ENCODE results near the gene TPMT.
"Not testable (repeated sequence)": the region's sequence is repeated elsewhere in the genome, so short reads cannot be mapped to it uniquely, and the experiment has no call there.

Gene TPMT

GRCh38 chr6:18155150-18155863 lies 430 bp upstream of the TPMT start, which contains the start of gene KDM1B:
Gene KDM1B (plus strand): TSS chr6:18155422. CDS start chr6:18159896, 4,474 bp downstream.
- DNase-seq: peak; percentile 97

- DNase-seq: no peak
Measured at GRCh38 chr6:18153311-18153703, 1.6 kb downstream of the TPMT start.

GRCh38 chr6:18151801-18152200 lies 3.1 kb downstream of the TPMT start:
- DNase-seq: no peak

GRCh38 chr6:18151391-18151790 lies 3.5 kb downstream of the TPMT start:
- DNase-seq: not testable (repeated sequence)

- no peak for DNase-seq
Measured at GRCh38 chr6:18148304-18149025, 6.4 kb downstream of the TPMT start.

DNA sequence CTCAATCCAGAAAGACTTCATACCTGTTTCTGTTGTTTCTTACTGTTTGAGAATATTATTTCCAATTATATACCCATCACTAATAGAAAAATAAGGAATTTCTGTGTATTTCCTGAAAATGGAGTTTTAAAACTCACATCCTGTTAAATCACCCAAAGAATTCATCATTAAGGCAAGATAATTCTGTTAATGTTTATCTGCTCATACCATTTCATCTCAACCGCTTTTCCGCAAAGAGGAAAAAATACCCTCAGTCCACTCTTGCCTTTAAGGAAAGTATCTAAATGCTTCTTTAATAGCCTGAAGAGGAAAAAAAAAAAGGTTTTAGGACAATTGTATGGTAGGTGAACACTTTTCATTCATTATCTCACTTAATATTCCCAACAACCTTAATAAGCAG lies 7.3 kb downstream of the TPMT start:
- no peak for DNase-seq

- DNase-seq: no peak
Measured at GRCh38 chr6:18147160-18147559, 7.7 kb downstream of the TPMT start.

- no peak for DNase-seq
Measured at GRCh38 chr6:18142591-18142861, 12.4 kb downstream of the TPMT start.

GRCh38 chr6:18141805-18142590 lies 12.9 kb downstream of the TPMT start:
- no peak for DNase-seq

GRCh38 chr6:18139935-18140621 lies 14.8 kb downstream of the TPMT start:
- DNase-seq: no peak

GRCh38 chr6:18138906-18139305 lies 16.0 kb downstream of the TPMT start:
- DNase-seq: no peak

DNA sequence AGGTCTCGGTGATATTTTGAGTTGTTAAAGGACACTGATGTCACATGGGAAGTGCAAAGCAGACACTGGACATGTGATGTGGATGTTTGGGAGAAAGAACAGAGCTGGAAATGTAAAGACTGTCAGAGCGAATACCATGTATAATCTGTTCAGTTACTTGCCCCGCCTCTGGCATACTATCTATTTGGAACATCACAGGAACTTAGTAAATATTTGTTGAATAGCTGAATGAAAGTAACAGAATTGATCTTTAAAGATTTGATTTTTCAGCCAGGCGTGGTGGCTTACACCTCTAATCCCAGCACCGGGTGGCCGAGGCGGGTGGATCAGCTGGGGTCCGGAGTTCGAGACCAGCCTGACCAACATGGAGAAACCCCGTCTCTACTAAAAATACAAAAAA lies 18.6 kb downstream of the TPMT start:
- no peak for DNase-seq

DNA sequence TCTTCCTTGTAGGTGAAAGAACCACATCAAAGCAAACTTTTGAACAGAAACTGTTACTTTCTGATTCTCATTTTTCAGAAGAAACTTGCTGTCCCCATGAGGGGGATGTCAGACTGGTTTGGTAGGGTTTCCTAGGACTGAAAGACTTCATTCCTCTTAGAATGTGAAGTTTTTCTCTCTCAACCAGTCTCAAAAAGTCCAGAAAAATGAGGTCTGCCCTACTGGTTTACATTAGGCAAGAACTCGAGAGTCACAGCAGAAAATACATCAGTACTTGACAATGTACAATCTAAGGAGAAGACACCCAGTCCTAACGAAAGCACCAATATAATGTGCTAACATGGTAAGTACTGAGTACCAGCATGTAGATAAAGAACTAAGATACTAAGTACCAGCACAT lies 19.7 kb downstream of the TPMT start:
- no peak for DNase-seq

DNA sequence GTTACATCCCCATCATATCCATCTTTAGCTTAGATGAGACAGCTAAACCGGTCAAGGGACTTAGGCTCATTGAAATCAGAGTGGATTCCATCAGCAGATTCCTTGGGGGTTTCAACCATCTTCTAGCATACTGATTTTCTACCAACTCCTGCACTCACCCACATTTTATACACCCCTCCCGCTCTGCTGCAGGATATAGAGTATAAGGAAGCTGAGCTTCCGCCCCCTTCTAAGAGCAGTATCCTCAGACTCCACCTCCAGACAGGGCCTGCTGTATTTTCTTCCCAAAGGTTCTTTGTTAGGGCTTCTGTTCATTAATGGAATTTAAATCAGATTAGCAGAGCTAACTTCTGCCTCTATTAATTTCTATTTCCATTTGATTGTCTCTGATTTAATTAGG lies 22.5 kb downstream of the TPMT start:
- DNase-seq: no peak

DNA sequence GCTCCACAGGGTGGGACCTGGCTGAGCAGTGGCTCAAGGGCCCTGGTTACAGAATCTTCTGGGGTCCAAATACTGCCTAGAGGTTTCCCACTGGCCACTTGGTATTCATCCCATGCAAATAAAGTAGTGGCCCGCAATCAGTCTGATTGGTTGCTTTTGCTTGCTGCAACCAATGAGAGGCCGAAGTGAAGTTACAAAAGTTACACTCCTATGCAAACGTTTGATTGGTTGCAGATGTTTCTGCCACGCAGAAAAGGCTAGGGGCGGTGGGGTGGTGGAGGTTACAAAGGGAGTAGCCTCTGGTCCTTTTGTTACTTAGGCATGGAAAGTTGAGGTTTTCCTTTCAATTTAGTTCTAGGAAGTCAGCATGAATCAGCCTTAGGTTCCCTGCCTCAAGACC lies 28.8 kb downstream of the TPMT start:
- no peak for DNase-seq

- DNase-seq: peak; percentile 57 to 63
Measured at GRCh38 chr6:18122128-18123093, 32.5 kb downstream of the TPMT start, which contains the start of gene NHLRC1. Gene NHLRC1 (minus strand): TSS chr6:18122677. CDS start chr6:18122606, 71 bp downstream.

DNA sequence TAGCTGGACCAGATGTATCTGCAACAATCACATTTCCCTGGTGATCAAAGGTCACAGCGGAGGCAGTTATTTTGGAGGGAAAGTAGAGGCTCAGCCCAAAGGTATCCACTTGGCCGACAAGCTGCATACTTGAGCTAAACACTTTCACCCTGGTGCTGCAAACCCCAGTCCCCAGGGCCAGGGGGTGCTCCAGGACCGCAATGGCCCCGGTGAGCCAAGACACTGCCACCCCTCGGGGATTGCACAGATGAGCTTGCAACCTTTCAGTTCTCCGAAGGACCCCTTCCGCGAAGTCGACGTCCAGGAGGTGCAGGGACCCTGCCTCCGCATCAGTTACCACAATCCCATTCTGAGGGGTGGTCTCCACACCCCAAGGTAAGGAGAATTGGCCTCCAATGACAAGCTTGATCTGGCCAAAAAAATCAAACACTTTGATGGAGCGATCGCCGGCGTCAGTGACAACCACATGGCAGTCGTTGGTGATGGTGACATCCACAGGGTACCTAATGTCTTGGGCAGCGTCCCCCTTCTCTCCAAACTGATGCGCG lies 33.2 kb downstream of the TPMT start:
- DNase-seq: no peak

DNA sequence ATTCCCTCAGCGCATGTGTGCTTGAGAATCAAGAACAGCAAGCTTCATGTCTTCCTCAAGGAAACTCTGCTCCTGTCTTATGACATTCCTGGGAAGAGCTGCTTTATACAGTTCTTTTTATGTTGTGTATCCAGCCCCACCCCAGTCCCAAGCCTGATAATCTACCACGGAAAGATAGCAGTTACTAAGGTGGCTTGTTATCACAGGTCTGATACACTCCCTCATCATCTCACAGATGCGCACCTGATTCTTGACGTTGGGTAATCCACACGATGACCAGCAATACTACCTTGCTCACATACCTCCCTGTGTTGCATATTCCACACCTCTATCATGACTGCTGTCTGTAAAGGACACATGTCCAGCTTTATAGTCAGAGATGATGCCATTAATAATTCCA lies 35.6 kb downstream of the TPMT start:
- no peak for DNase-seq

DNA sequence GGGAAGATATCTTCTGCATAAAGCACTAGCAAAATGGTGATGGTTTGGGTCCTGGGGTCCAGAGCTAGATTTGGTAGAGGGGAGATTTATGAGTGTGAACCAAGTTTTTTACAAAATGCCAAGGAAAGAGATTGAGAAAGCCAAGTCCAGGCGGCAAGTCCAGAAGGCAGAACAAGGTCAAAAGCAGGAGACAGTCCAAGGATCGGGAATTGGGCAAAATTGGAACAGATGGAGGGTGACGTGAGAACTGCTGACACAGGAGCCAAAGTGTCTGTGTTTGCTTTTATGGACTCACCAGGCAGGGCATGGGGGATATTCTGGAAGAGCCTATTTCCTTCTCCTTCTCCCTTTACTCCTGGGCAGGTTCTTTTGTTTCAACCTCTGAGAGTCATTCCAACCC lies 36.5 kb downstream of the TPMT start:
- no peak for DNase-seq

DNA sequence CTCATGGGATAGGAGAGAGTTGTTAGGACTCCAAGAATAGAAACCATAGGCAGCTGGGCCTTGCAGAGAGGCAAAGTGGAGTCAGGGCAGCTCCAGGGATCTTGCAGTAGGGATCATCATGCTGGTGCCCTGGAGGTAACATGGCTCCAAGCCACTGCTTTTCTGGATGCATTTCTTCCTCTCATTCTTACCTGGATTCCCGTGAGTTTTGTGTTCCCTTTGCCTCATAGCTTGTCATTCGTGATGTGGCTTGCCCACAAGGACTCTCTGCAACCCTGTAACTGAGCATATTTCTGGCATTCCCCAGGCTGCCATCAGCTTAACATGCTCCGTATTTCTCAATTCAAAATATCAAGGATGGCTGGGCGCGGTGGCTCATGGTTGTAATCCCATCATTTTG lies 37.7 kb downstream of the TPMT start:
- no peak for DNase-seq

DNA sequence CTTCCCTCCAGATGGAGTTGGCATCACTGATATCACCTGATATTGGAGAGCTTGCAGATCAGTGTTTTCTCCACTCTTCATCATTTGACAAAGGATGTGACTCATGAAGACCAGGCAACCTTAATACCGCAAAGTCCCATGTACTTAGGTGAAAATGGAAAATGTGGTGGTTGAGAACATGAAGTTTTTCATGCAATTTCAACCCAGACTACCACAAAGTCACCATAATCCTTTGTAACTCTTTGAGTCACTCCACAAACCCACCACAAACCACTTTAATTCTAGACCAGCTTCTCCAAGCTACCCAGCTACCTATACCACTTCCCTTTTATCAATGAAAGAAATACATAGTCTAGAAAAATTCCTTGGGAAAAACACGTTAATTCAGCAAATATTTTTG lies 39.5 kb downstream of the TPMT start:
- DNase-seq: no peak

DNA sequence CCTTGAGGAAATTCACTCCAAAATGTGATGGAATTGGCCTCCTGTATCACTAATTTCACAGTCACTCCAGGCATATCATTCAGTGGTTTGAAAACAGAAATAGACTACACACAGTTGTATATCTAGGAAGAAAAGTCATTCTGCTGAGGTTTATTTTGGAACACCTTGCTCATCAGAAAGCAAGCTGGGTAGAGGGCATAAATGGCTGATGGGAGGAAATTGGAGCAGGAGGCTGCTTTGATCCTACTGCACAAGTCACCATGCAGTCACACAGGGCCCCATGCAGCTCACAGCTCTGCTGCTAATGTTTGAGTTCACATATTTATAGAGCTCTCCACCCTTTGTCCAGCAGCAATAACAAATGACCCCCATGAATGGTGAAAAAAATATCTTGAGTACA lies 44.7 kb downstream of the TPMT start:
- no peak for DNase-seq
